Calu3 (cell line): ENCODE results near the gene ZDHHC5. TPM values are rescaled to one million over a fixed set of nuclear protein-coding genes. Genes with fewer than 3 reads are reported as not detected.
A peak's percentile ranks its signal among the peaks of the same experiment; 100 is the strongest.

Source experiments
- BruUV-seq: library from RNA; stranded (reverse); fragments of 400-500 nt; replicated peaks from 2 replicates; lab custom pipeline; 2021; lab: Mats Ljungman, UMichigan
- CTCF ChIA-PET: fragments of 300-600 bp; sonication (Branson Sonifier 250); formaldehyde crosslinking; loops from one replicate; lab custom pipeline; 2022; ENCODE audit warnings: antibody characterized with exemption; lab: Charles Lee
- DNase-seq: peaks from one replicate; pipeline ENCODE4 v3.0.0; 2022
- H3K27ac Mint-ChIP-seq: one replicate; pipeline ENCODE4 v1.8.0; 2022; ENCODE audit warnings: mixed read lengths; ENCODE audit not compliant: unreplicated experiment
- H3K27me3 Mint-ChIP-seq: one replicate; pipeline ENCODE4 v1.8.0; 2022; ENCODE audit warnings: mixed read lengths; ENCODE audit not compliant: unreplicated experiment
- H3K36me3 Mint-ChIP-seq: one replicate; pipeline ENCODE4 v1.8.0; 2022; ENCODE audit warnings: mild to moderate bottlenecking, moderate library complexity, mixed read lengths; ENCODE audit not compliant: insufficient read depth, unreplicated experiment
- H3K4me1 Mint-ChIP-seq: one replicate; pipeline ENCODE4 v1.8.0; 2022; ENCODE audit warnings: mild to moderate bottlenecking, low read depth, mixed read lengths; ENCODE audit not compliant: unreplicated experiment
- H3K4me3 Mint-ChIP-seq: one replicate; pipeline ENCODE4 v1.8.0; 2022; ENCODE audit warnings: mild to moderate bottlenecking, low read depth, moderate library complexity, mixed read lengths; ENCODE audit not compliant: unreplicated experiment
- H3K9me3 Mint-ChIP-seq: one replicate; pipeline ENCODE4 v1.8.0; 2022; ENCODE audit warnings: low read depth, mixed read lengths; ENCODE audit not compliant: unreplicated experiment
- CTCF ChIP-seq: fragments of 200-600 bp; IDR thresholded peaks from one replicate; pipeline ENCODE4 v1.8.0; 2022; ENCODE audit warnings: antibody characterized with exemption; ENCODE audit not compliant: unreplicated experiment
- intact Hi-C: fragments of 100-400 bp; cut with micrococcal nuclease; formaldehyde crosslinking; loops from one replicate; pipeline ENCODE4 v1.10.0; 2022; ENCODE audit not compliant: unreplicated experiment
- total RNA-seq: library from RNA; stranded (reverse); gene quantifications from 2 replicates; pipeline ENCODE4 v1.2.3, GENCODE V29; 2022

The ZDHHC5 gene
- total RNA-seq, 1 experiment from 2014 or later: 85.9 TPM

GRCh38 chr11:57640068-57640800 lies 27.7 kb upstream of the ZDHHC5 start:
- no peak for DNase-seq
- Mint-ChIP-seq H3K9me3 (no peaks in the 10 kb centered on the region), H3K27me3 (peaks cover 35% of the 10 kb centered on the region), H3K36me3 (peaks cover 12% of the 10 kb centered on the region), H3K27ac (no peak overlapping the region), H3K4me3 (no peak overlapping the region), H3K4me1 (peaks cover 5% of the 10 kb centered on the region)
- TF ChIP-seq CTCF: no peak
- BruUV-seq: no TSS peak
- intact Hi-C loops: loop anchor here (2.0 to 10.0 kb wide), 2 partner anchors 181 to 875 kb away; no protein-coding TSS in a partner anchor
- CTCF ChIA-PET: interaction anchor here (0.9 to 3.5 kb wide), 9 partner anchors 17 to 294 kb away, joined by 3 to 62 read pairs (median 8); partner anchors contain the start of genes CLP1 and UBE2L6

- CTCF ChIA-PET: interaction anchor here (0.5 to 3.5 kb wide), 17 partner anchors 16 to 295 kb away, joined by 3 to 62 read pairs (median 4); partner anchors contain the start of genes CLP1, TIMM10 and UBE2L6
- peak; percentile 30 for TF ChIP-seq CTCF
- H3K4me1 Mint-ChIP-seq: peaks cover 12% of the 10 kb centered on the region
- intact Hi-C loops: loop anchor here (1.0 to 10.0 kb wide), 5 partner anchors 73 to 874 kb away; no protein-coding TSS in a partner anchor
- no TSS peak for BruUV-seq
- no peak overlapping the region for H3K4me3 Mint-ChIP-seq
- no peaks in the 10 kb centered on the region for H3K9me3 Mint-ChIP-seq
- peaks cover 12% of the 10 kb centered on the region for H3K36me3 Mint-ChIP-seq
- H3K27me3 Mint-ChIP-seq: peaks cover 44% of the 10 kb centered on the region
- DNase-seq: peak; percentile 42
- no peak overlapping the region for H3K27ac Mint-ChIP-seq
Measured at GRCh38 chr11:57641011-57641807, 26.7 kb upstream of the ZDHHC5 start.

GRCh38 chr11:57643802-57644201 lies 24.1 kb upstream of the ZDHHC5 start:
- no peaks in the 10 kb centered on the region for H3K9me3 Mint-ChIP-seq
- DNase-seq: no peak
- peaks cover 2% of the 10 kb centered on the region for H3K36me3 Mint-ChIP-seq
- no peak overlapping the region for H3K4me3 Mint-ChIP-seq
- peaks cover 22% of the 10 kb centered on the region for H3K4me1 Mint-ChIP-seq
- intact Hi-C loops: loop anchor here (10.0 kb wide), 1 partner anchor 871 kb away; no protein-coding TSS in a partner anchor
- no peak overlapping the region for H3K27ac Mint-ChIP-seq
- H3K27me3 Mint-ChIP-seq: peaks cover 59% of the 10 kb centered on the region
- no peak for TF ChIP-seq CTCF
- CTCF ChIA-PET: interaction anchor here (0.6 to 1.9 kb wide), 8 partner anchors 34 to 930 kb away, joined by 3 to 21 read pairs (median 4); partner anchors contain the start of gene UBE2L6
- no TSS peak for BruUV-seq
